Activated CD4-positive, alpha-beta T cell treated with anti-CD3 and anti-CD28 coated beads, Interleukin-2, amount 10 ng/mL, durations not matched to agents 7 days and 5 days (primary cell): ENCODE results near the gene ZNHIT3. TPM values are rescaled to one million over a fixed set of nuclear protein-coding genes. Genes with fewer than 3 reads are reported as not detected.
"Not testable (repeated sequence)": the region's sequence is repeated elsewhere in the genome, so short reads cannot be mapped to it uniquely, and the experiment has no call there.

Experiments
- CTCF ChIA-PET: fragments of 350-600 bp; sonication (Branson Sonifier 250); formaldehyde crosslinking; loops from one replicate; lab custom pipeline; 2021; ENCODE audit warnings: antibody characterized with exemption; lab: Charles Lee
- POLR2A ChIA-PET: fragments of 350-600 bp; sonication (Branson Sonifier 250); formaldehyde crosslinking; loops from one replicate; lab custom pipeline; 2021; ENCODE audit warnings: antibody characterized with exemption; lab: Charles Lee
- DNase-seq: peaks from one replicate; pipeline ENCODE4 v3.0.0-alpha.2; 2020
- H3K27ac Mint-ChIP-seq: one replicate; pipeline ENCODE4 v1.8.0; 2021; ENCODE audit warnings: mild to moderate bottlenecking, moderate library complexity, mixed read lengths
- H3K27me3 Mint-ChIP-seq: one replicate; pipeline ENCODE4 v1.8.0; 2021; ENCODE audit warnings: mixed read lengths
- H3K36me3 Mint-ChIP-seq: one replicate; pipeline ENCODE4 v1.8.0; 2021; ENCODE audit warnings: low read depth, mixed read lengths
- H3K4me1 Mint-ChIP-seq: one replicate; pipeline ENCODE4 v1.8.0; 2021; ENCODE audit warnings: mixed read lengths
- H3K4me3 Mint-ChIP-seq: one replicate; pipeline ENCODE4 v1.8.0; 2021; ENCODE audit warnings: mild to moderate bottlenecking, moderate library complexity, mixed read lengths
- H3K9me3 Mint-ChIP-seq: one replicate; pipeline ENCODE4 v1.8.0; 2021; ENCODE audit warnings: mixed read lengths
- total RNA-seq, 2 experiments: library from RNA; stranded (reverse); gene quantifications; one replicate each; pipeline ENCODE4 v1.2.3, GENCODE V29; 2021

ZNHIT3 gene
- total RNA-seq = 10 to 100 TPM; 35.2 to 36.0 TPM

- peaks cover 19% of the 10 kb centered on the region for H3K36me3 Mint-ChIP-seq
- peaks cover 57% of the 10 kb centered on the region for H3K4me1 Mint-ChIP-seq
- H3K27ac Mint-ChIP-seq = peak within 1 kb of the TSS; percentile 98
- peak; percentile 95 for DNase-seq
- peaks cover 10% of the 10 kb centered on the region for H3K27me3 Mint-ChIP-seq
- peak within 1 kb of the TSS; percentile 94 for H3K4me3 Mint-ChIP-seq
- ChIA-PET POLR2A (interaction anchor here (0.7 kb wide), 1 partner anchor 12 kb away, joined by 3 read pairs; no protein-coding TSS in a partner anchor), CTCF (no interaction called here)
- H3K9me3 Mint-ChIP-seq = no peaks in the 10 kb centered on the region
Observed at GRCh38 chr17:36486204-36487194, at the start of gene ZNHIT3. Gene ZNHIT3 (plus strand): TSS chr17:36486681. CDS start chr17:36486700, 19 bp downstream.

GRCh38 chr17:36441792-36442191, 44.7 kb upstream of the ZNHIT3 start:
- H3K4me1 Mint-ChIP-seq, CTCF ChIA-PET, H3K4me3 Mint-ChIP-seq, H3K36me3 Mint-ChIP-seq, H3K27me3 Mint-ChIP-seq, DNase-seq, H3K27ac Mint-ChIP-seq, POLR2A ChIA-PET, H3K9me3 Mint-ChIP-seq: not testable (repeated sequence)

GRCh38 chr17:36443777-36444176, 42.7 kb upstream of the ZNHIT3 start:
- no peaks in the 10 kb centered on the region for H3K27me3 Mint-ChIP-seq
- CTCF ChIA-PET = no interaction called here

GRCh38 chr17:36449997-36450396, 36.5 kb upstream of the ZNHIT3 start:
- H3K4me3 Mint-ChIP-seq, H3K27ac Mint-ChIP-seq, H3K9me3 Mint-ChIP-seq, CTCF ChIA-PET, H3K4me1 Mint-ChIP-seq, H3K36me3 Mint-ChIP-seq, DNase-seq, POLR2A ChIA-PET, H3K27me3 Mint-ChIP-seq: not testable (repeated sequence)

More at GRCh38 chr17:36443777-36444176, 42.7 kb upstream of the ZNHIT3 start:
- no peaks in the 10 kb centered on the region for H3K36me3 Mint-ChIP-seq
- H3K27ac Mint-ChIP-seq = no peak overlapping the region
- no peaks in the 10 kb centered on the region for H3K9me3 Mint-ChIP-seq
- H3K4me3 Mint-ChIP-seq = no peak overlapping the region
- POLR2A ChIA-PET = no interaction called here
- no peak for DNase-seq
- no peaks in the 10 kb centered on the region for H3K4me1 Mint-ChIP-seq

DNA sequence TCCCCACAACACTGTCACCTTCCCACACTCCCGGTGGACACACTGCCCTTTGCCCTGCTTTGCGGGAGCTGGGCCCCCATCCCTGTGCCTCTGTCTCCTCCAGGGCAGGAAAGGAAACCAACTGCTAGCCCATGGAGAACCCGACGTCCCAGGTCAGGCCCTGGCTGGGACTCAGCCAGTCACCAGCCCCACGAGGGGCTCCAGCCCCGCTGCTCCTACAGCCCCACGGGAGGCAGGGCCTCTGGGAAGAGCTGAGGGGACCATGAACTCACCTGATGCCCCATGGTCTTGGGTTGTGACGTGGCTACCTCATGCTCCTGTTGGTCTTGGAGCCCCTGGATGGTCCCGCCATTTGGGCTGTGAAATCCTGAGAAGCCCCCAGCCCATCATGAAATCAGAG, 33.6 kb upstream of the ZNHIT3 start:
- not testable (repeated sequence) for H3K4me1 Mint-ChIP-seq, H3K4me3 Mint-ChIP-seq

GRCh38 chr17:36457701-36458100, 28.8 kb upstream of the ZNHIT3 start:
- H3K27ac Mint-ChIP-seq, H3K27me3 Mint-ChIP-seq, POLR2A ChIA-PET, H3K4me1 Mint-ChIP-seq, DNase-seq, H3K4me3 Mint-ChIP-seq, H3K9me3 Mint-ChIP-seq, CTCF ChIA-PET, H3K36me3 Mint-ChIP-seq: not testable (repeated sequence)

More for the DNA sequence above, 33.6 kb upstream of the ZNHIT3 start:
- H3K9me3 Mint-ChIP-seq, H3K27me3 Mint-ChIP-seq, DNase-seq, H3K36me3 Mint-ChIP-seq, CTCF ChIA-PET, H3K27ac Mint-ChIP-seq, POLR2A ChIA-PET: not testable (repeated sequence)

DNA sequence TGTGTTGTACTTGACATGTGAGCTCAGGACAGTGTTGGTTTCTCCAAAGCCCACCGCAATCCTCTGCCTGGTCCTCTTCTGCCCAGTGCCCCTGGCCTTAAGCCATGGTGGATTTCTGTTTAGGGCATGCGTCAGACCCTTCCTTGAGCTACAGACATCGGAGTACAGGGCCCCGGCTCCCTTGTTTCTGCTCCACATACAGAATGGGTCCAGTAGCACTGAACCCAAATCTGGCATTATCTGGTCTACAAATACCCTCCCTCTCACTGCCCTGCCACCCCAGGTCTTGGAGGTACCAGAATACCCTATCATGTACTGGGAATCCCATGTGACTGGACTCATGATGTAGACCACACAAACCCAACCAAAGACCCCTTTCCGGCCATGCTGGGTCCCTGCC, 27.4 kb upstream of the ZNHIT3 start:
- no peak overlapping the region for H3K4me3 Mint-ChIP-seq

GRCh38 chr17:36459601-36460000, 26.9 kb upstream of the ZNHIT3 start:
- no peak overlapping the region for H3K27ac Mint-ChIP-seq
- H3K4me1 Mint-ChIP-seq = no peaks in the 10 kb centered on the region
- POLR2A ChIA-PET = no interaction called here
- CTCF ChIA-PET = interaction anchor here (0.6 kb wide), 1 partner anchor 68 kb away, joined by 3 read pairs; no protein-coding TSS in a partner anchor
- no peaks in the 10 kb centered on the region for H3K36me3 Mint-ChIP-seq
- no peak for DNase-seq
- no peaks in the 10 kb centered on the region for H3K9me3 Mint-ChIP-seq
- H3K27me3 Mint-ChIP-seq = peaks cover 3% of the 10 kb centered on the region
- H3K4me3 Mint-ChIP-seq = no peak overlapping the region

More for the DNA sequence above, 27.4 kb upstream of the ZNHIT3 start:
- no peaks in the 10 kb centered on the region for H3K4me1 Mint-ChIP-seq
- H3K27me3 Mint-ChIP-seq = peaks cover 3% of the 10 kb centered on the region
- H3K9me3 Mint-ChIP-seq = no peaks in the 10 kb centered on the region
- H3K36me3 Mint-ChIP-seq = no peaks in the 10 kb centered on the region
- CTCF ChIA-PET = interaction anchor here (0.6 kb wide), 1 partner anchor 69 kb away, joined by 3 read pairs; no protein-coding TSS in a partner anchor
- POLR2A ChIA-PET = no interaction called here
- H3K27ac Mint-ChIP-seq = no peak overlapping the region
- DNase-seq = no peak

GRCh38 chr17:36460265-36460937, 26.1 kb upstream of the ZNHIT3 start:
- H3K36me3 Mint-ChIP-seq = no peaks in the 10 kb centered on the region
- H3K9me3 Mint-ChIP-seq = no peaks in the 10 kb centered on the region
- H3K27ac Mint-ChIP-seq = no peak overlapping the region
- DNase-seq = no peak
- ChIA-PET CTCF (interaction anchor here (0.7 kb wide), 1 partner anchor 882 kb away, joined by 3 read pairs; no protein-coding TSS in a partner anchor), POLR2A (no interaction called here)
- H3K27me3 Mint-ChIP-seq = peaks cover 6% of the 10 kb centered on the region
- no peak overlapping the region for H3K4me3 Mint-ChIP-seq
- H3K4me1 Mint-ChIP-seq = no peaks in the 10 kb centered on the region

- POLR2A ChIA-PET = no interaction called here
- CTCF ChIA-PET = no interaction called here
- H3K27me3 Mint-ChIP-seq = peaks cover 7% of the 10 kb centered on the region
- H3K4me1 Mint-ChIP-seq = no peaks in the 10 kb centered on the region
- no peaks in the 10 kb centered on the region for H3K9me3 Mint-ChIP-seq
- H3K36me3 Mint-ChIP-seq = no peaks in the 10 kb centered on the region
- no peak for DNase-seq
- H3K4me3 Mint-ChIP-seq = no peak overlapping the region
- H3K27ac Mint-ChIP-seq = no peak overlapping the region
Observed at GRCh38 chr17:36461330-36462110, 25.0 kb upstream of the ZNHIT3 start.

GRCh38 chr17:36463916-36464764, 22.3 kb upstream of the ZNHIT3 start:
- H3K36me3 Mint-ChIP-seq = no peaks in the 10 kb centered on the region
- H3K9me3 Mint-ChIP-seq = no peaks in the 10 kb centered on the region
- POLR2A ChIA-PET = interaction anchor here (0.6 kb wide), 1 partner anchor 79 kb away, joined by 4 read pairs; no protein-coding TSS in a partner anchor
- H3K27ac Mint-ChIP-seq = no peak overlapping the region
- H3K27me3 Mint-ChIP-seq = peaks cover 15% of the 10 kb centered on the region
- no peak overlapping the region for H3K4me3 Mint-ChIP-seq
- no peaks in the 10 kb centered on the region for H3K4me1 Mint-ChIP-seq
- CTCF ChIA-PET = no interaction called here
- DNase-seq = peak; percentile 66

GRCh38 chr17:36464765-36465088, 21.8 kb upstream of the ZNHIT3 start:
- Mint-ChIP-seq H3K4me3 (no peak overlapping the region), H3K4me1 (no peaks in the 10 kb centered on the region), H3K9me3 (no peaks in the 10 kb centered on the region), H3K27me3 (peaks cover 15% of the 10 kb centered on the region), H3K27ac (no peak overlapping the region), H3K36me3 (no peaks in the 10 kb centered on the region)
- ChIA-PET CTCF (no interaction called here), POLR2A (interaction anchor here (0.6 kb wide), 1 partner anchor 78 kb away, joined by 4 read pairs; no protein-coding TSS in a partner anchor)
- DNase-seq = no peak
